HG02571 (cell line): ENCODE measurements around the gene IFITM10.
"Not testable (repeated sequence)": the region's sequence is repeated elsewhere in the genome, so short reads cannot be mapped to it uniquely, and the experiment has no call there.

ENCODE experiments used
- ATAC-seq: cut with Tn5 transposase; IDR thresholded peaks from one replicate; pipeline ENCODE4 v1.9.1; 2021; ENCODE audit warnings: mild to moderate bottlenecking, moderate library complexity; ENCODE audit not compliant: unreplicated experiment

Gene IFITM10

DNA sequence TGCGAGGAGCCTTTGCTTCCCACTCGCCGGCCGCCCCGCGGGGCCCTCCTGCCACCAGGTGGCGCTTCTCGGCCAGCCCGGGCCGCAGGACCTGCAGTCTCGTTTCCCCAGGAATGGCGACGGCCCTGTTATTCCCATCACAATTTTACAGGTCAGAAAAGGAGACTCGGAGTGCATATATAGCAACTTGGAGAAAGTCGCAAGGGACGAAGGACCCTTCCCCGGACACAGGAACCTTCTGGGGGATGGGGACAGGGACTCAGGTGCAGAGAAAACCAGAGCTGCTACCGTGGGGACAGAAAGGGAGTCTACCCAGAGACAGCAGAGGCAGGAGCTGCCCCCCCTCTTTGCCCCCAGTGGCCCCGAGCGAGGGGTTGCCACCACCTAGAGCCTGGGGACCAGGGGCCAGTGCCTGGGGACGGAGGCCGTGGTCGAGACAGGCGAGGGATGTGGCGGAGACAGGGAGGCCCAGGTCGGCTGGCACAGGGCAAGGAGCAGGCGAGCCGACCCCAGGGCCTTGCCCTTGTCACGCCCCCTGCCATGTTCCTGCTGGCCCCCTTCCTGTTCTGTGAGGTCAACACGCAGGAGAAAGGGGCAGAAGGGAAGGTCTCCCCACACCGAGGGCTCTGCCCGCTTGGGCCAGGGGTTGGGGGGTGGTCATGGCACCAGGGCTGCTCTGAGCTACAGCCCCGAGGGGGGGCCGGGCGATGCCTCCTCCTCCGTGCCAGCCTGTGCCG, 56.9 kb downstream of the IFITM10 start:
- no peak for ATAC-seq

DNA sequence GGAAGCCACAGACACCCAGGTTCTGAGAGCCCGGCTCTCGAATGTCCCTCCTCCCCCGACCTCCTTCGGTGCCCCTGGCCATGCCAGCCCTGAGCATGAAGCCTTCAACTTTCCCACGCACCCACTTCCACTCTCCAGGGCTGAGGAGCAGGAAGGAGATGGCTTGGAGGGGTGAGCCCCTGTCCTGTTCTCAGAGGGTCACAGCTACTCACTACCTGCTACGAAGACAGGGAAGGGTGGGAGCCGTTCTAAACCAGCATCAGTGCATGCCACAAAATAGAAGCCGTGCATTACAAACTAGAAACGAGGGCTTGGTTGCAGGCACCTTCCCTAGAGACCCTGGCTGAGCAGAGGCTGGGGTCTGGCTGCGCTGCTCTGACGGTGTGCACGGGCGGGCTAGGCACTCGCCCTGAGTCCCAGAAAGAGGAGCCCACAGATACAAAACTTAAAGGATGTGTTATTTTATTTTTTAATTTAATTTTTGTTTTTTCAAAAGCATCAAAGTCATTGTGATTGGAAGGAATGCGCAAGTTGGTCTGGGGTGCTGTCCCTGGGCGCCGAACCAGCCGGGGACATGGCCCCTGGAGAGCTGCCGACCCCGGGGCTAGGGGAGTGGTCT, 57.6 kb downstream of the IFITM10 start:
- no peak for ATAC-seq

DNA sequence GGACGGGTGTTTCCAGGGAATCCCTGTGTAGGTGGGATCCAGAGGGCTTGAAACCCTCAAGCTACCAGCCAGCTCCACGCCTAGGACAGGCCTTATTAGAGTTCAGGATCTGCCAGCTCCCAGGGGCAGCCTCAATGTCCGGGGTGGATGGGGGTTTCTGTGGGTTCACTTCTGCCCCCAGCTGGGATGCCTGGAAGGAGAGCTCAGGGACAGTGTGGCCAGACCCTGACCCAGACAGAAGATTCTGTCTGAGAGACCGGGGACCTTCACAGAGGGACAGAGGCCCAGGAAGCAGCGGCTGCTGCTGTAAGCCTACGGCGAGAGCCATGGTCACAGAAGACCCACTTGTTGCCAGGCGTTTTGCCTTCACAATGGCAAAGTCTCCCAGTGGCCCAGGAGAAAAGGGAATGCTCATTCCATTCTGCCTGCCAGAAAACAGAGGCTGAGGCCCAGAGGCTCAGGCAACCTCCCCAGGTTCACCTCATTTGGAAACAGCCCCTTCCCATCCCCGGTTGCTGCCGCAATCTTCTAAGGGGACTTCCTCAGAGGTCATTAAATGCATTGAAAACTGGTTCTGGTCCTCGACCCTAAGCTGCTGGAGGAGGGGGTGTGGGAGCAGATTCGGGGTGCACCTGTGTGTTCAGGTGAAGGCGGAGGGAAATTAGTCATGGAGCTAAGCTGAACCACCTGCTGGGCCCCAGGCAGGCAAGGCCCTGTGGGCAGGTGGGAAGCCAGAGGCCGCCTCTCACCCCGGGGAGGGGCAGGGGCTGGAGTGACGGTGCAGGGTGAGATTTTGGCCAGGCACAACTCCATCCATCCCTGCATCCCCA, 58.3 kb downstream of the IFITM10 start:
- no peak for ATAC-seq

GRCh38 chr11:1691026-1691877, 59.1 kb downstream of the IFITM10 start:
- no peak for ATAC-seq

GRCh38 chr11:1690167-1691025, 60.0 kb downstream of the IFITM10 start:
- ATAC-seq, result no peak

- ATAC-seq, result not testable (repeated sequence)
These were observed 60.9 kb downstream of the IFITM10 start for GRCh38 chr11:1689250-1690166.

- ATAC-seq, result not testable (repeated sequence)
These were observed 62.0 kb downstream of the IFITM10 start for GRCh38 chr11:1688336-1688947.

DNA sequence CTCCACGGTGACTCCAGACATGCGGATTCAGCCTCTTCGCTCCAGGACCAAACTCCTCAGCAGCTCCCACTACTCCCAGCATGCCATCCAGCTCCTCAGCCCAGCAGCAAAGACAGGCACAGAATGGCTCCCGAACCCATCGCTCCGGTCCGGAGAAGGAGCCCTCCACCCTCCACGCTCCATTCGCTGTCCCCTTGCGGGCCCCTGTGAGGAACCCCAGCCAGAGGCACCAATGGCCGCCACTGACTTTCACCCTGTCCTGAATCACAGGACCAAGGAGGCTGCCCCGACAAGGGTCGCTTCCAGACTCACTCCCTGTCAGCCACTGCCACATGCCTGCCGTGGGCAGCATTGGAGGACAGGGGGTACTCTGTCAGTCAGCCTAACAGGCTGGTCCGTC, 64.2 kb downstream of the IFITM10 start:
- not testable (repeated sequence) for ATAC-seq

DNA sequence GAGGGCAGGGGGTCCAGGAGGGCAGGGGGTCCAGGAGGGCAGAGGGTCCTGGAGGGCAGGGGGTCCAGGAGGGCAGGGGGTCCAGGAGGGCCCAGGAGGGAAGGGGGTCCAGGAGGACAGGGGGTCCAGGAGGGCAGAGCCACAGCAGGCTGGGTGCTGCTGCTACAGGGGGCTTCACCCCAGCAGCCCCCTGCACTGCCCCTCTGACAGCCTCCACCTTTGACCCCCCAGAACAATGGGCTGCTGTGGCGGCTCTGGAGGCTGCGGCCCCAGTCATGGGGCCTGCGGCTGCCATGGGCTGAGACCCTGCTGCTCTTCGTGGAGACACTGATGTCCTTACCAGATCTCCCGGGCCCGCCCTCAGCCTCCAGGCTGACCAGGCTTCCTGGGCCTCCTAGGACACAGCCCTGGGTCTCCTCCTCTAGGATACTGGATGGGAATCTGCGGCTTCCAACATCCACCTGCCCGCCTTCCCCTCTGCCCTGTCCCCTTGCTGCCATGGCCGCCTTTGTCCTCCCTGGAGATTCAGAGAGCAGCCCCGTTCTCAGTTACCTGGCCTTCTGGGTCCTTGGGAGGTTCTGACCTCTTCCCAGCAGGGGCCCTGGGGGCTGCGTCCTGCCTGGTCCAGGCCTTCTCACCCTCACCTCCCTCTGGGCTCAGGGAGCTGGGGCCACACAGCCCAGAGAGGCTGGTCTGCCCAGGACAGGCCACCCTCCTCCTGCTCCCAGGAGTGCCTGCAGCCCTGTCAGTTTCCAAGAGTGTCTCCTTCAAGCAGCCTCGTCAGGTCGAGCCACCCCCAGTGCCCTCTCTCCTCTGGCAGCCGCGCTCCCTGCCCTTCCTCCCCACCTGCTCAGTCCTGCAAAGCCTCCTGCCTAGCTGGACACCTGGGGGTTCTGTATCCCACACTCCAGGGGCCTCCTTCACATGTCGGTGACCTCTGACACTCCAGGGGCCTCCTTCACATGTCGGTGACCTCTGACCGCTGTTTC, 65.2 kb downstream of the IFITM10 start:
- not testable (repeated sequence) for ATAC-seq

DNA sequence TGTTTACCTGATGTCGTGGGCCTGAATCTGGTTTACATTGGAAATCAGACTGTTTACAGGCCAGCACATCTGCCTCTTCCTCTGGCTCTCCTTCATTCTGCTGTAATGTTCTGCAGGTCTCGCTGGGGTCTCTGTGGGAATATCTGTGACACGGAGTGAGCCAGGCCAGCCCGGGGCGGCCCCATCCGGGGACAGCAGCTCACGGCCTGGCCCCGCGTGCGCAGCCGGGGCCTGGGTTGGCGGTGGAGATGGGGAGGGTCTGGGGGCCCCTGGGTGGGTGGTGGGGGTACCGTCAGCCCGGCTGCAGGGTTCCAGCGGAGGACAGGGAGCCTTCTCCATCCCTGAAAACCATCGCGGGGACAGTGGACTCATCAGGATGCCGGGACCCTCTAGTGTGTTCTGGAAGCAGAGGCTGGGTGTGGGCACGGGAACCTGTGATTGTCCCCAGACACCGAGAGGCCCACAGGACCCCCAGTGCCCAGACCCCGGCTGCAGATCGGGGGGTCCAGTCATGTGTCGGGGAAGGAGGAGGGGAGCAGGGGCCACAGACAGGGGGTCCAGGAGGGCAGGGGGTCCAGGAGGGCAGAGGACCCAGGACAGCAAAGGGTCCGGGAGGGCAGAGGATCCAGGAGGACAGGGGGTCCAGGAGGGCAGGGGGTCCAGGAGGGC, 66.4 kb downstream of the IFITM10 start:
- ATAC-seq, result not testable (repeated sequence)

DNA sequence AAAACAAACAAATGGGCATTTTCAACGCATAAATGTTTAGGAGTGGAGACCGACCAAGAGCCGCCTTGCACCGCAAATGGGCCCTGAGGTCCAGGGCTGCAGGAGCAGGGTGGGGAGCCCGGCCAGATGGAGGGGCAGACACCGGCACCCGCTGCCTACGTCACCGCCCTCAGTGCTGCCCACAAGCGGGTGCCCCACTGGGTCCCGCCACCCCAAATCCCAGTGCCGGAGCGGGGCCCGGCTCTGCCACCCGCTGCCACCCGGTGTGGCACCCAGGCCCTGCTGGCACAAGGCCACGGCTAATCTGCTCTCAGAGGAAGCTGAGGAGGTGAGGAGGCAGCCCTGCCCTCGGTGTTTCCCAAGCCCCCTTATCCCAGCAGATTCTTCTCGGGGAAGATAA, 67.2 kb downstream of the IFITM10 start:
- ATAC-seq, result not testable (repeated sequence)
